Neural progenitor cell (in vitro differentiated cells): ENCODE data around the gene LAMB4.

Experiments used
- CTCF ChIP-seq: fragments of 200-600 bp; sonication (generic); IDR thresholded peaks from 2 replicates; pipeline ENCODE4 v1.5.1; 2017; ENCODE audit warnings: antibody characterized with exemption, mild to moderate bottlenecking
- EZH2 ChIP-seq: fragments of 200-600 bp; sonication (generic); IDR thresholded peaks from 2 replicates; pipeline ENCODE4 v1.6.1; 2017; ENCODE audit warnings: antibody characterized with exemption, mild to moderate bottlenecking, moderate library complexity

- TF ChIP-seq CTCF = no peak
- TF ChIP-seq EZH2 = no peak
These were observed 85.0 kb downstream of the LAMB4 start for GRCh38 chr7:108045154-108045553.
